HFF-Myc (cell line): ENCODE measurements around the gene POU6F2.

Experiments
- DNase-seq: peaks from one replicate; pipeline ENCODE4 v3.0.0-alpha.2; 2011; ENCODE audit warnings: low read depth; ENCODE audit errors: extremely low read depth
- H3K4me3 ChIP-seq: replicated peaks from 2 replicates; pipeline ENCODE4 v1.5.1; 2011; ENCODE audit warnings: low read depth, mild to moderate bottlenecking, control low read depth, low read length
- TF ChIP-seq, protein P1 (sequence below): IDR thresholded peaks from 2 replicates; pipeline ENCODE4 v1.5.1; 2012; ENCODE audit warnings: mild to moderate bottlenecking, low read depth, low read length, control low read depth; ENCODE audit errors: missing control alignments

POU6F2 gene

DNA sequence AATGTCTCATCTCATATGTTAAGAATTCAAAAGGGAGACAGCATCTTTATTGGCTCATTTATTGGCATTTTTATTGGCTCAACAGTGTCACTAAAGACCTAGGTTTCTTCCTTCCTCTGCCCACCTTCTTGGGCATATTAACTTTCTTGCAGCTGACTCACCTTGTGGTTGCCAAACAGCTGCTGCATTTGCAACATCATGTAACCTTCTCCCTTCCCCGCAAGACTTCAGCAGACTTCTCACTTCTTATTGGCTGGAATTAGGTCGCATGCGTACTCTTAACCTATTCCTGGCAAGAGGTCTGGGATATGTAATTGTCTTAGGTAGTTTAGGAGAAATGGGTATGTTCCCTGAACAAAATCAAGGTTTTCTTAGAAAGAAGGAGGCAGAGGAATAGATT, 263.2 kb downstream of the POU6F2 start:
- TF ChIP-seq, protein P1, sequence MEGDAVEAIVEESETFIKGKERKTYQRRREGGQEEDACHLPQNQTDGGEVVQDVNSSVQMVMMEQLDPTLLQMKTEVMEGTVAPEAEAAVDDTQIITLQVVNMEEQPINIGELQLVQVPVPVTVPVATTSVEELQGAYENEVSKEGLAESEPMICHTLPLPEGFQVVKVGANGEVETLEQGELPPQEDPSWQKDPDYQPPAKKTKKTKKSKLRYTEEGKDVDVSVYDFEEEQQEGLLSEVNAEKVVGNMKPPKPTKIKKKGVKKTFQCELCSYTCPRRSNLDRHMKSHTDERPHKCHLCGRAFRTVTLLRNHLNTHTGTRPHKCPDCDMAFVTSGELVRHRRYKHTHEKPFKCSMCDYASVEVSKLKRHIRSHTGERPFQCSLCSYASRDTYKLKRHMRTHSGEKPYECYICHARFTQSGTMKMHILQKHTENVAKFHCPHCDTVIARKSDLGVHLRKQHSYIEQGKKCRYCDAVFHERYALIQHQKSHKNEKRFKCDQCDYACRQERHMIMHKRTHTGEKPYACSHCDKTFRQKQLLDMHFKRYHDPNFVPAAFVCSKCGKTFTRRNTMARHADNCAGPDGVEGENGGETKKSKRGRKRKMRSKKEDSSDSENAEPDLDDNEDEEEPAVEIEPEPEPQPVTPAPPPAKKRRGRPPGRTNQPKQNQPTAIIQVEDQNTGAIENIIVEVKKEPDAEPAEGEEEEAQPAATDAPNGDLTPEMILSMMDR: no peak
- no peak for DNase-seq
- H3K4me3 ChIP-seq: no peak overlapping the region

- DNase-seq: no peak
- TF ChIP-seq, protein P1: no peak
- no peak overlapping the region for H3K4me3 ChIP-seq
Measured at GRCh38 chr7:39247576-39247975, 269.9 kb downstream of the POU6F2 start.

DNA sequence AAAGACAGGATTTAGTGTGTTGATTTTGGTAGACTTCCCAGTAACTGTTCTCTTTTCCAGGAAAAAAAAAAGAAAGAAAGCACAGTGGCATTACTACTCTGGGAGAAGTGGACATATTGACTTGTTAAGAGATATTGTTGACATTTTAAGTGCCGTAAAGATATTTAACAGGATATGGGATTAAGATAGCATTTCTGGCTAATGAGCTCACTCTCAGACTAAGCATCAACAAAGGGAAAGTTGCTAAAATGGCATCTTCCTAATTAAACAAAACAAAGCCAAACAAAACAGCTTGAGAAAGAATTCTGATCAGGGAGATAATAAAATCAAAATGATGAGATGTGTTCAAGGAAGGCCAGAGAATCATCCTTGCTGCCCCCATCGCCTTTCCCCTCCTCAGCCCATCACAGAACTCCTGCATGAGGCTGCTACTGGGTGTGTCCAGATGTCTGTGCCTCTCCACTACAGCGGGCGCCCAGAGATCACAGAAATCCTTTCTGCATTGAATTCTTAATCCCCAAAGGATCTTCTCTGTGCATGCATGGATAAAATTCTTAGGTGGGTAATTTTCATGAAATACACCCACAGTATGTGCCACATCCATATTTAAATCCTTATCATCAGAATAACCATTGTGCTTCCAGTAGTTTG, 270.5 kb downstream of the POU6F2 start:
- DNase-seq: no peak
- TF ChIP-seq, protein P1: no peak
- no peak overlapping the region for H3K4me3 ChIP-seq

- TF ChIP-seq, protein P1: no peak
- no peak for DNase-seq
- no peak overlapping the region for H3K4me3 ChIP-seq
Measured at GRCh38 chr7:39248692-39249090, 271.0 kb downstream of the POU6F2 start.

- TF ChIP-seq, protein P1: no peak
- H3K4me3 ChIP-seq: no peak overlapping the region
- DNase-seq: no peak
Measured at GRCh38 chr7:39249635-39250152, 272.0 kb downstream of the POU6F2 start.

DNA sequence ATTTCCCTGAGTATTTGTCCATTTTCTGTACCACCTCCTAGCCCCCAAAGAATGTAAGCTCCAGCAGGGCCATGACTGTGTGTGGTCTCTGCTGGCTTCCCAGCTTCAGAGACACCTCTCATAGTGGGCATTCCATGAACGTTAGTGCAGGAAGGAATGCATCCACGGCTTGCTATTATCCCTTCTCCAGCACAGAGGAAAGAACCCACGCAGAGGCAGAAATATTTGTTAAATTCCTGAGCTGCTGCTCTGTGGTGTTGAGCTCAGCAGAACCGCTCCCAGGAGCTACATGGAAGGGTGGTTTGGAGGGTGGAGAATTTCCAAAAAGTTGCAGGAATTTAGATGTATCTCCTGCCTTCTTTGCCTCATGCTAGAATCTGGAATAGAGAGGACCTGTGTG, 275.2 kb downstream of the POU6F2 start:
- H3K4me3 ChIP-seq: no peak overlapping the region
- DNase-seq: no peak
- TF ChIP-seq, protein P1: no peak

DNA sequence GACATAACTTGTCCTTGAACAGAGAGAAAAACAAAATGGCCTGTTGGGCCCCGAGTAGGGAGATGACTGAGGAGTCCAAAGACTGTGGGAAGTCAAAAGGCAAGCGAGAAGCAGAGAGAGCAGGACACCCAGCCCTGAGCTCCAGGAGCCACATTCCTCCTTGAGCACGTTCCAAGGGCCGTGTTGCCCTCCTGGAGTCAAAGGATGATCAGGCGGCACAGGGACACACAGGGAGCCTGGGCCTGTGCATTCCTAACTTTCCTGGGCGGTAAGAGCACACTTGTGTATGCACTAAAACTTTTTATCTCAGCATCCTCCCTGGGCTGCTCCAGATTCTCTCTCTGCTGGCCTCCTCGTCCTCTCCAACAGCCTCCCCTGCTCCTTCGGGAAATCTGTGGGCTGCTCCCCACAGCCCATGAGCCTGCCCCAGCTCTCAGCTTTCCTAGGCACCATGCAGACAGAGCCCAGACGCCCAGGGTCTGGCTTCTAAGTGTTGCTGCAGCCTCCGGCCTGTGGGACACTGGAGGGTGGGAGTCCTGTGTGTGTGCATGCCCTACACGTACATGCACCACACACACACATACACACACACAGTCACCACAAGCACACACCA, 281.8 kb downstream of the POU6F2 start:
- H3K4me3 ChIP-seq: no peak overlapping the region
- TF ChIP-seq, protein P1: no peak
- no peak for DNase-seq
